Panc1 (cell line): ENCODE data around the gene RASGRF2. TPM values are rescaled to one million over a fixed set of nuclear protein-coding genes. Genes with fewer than 3 reads are reported as not detected.

Experiments
- ATAC-seq: fragments of 200-7000 bp; cut with Tn5 transposase; 2 replicates; pipeline ENCODE4 v1.9.1; 2020; ENCODE audit warnings: mild to moderate bottlenecking, moderate library complexity
- BruUV-seq: library from RNA; stranded (reverse); fragments of 400-500 nt; replicated peaks from 2 replicates; lab custom pipeline; 2021; lab: Mats Ljungman, UMichigan
- CTCF ChIA-PET: fragments of 300-600 bp; sonication (Branson Sonifier 250); formaldehyde crosslinking; loops from one replicate; lab custom pipeline; 2022; ENCODE audit warnings: antibody characterized with exemption; lab: Charles Lee
- POLR2A ChIA-PET: fragments of 300-600 bp; sonication (Branson Sonifier 250); formaldehyde crosslinking; loops from one replicate; lab custom pipeline; 2022; ENCODE audit warnings: antibody characterized with exemption; lab: Charles Lee
- DNase-seq: peaks from one replicate; pipeline ENCODE4 v3.0.0-alpha.2; 2010; ENCODE audit warnings: low read depth, low spot score
- H3K27ac ChIP-seq: 2 replicates; pipeline ENCODE4 v1.5.1; 2011; ENCODE audit warnings: mild to moderate bottlenecking, low read length, inconsistent platforms
- H3K27me3 ChIP-seq: fragments of 200-500 bp; sonication (Bioruptor generic); 2 replicates; pipeline ENCODE4 v1.6.0; 2014; ENCODE audit warnings: low read length, inconsistent platforms; ENCODE audit not compliant: control insufficient read depth, insufficient read depth
- H3K36me3 ChIP-seq: fragments of 200-500 bp; sonication (Bioruptor generic); 2 replicates; pipeline ENCODE4 v1.5.1; 2014; ENCODE audit warnings: inconsistent platforms, mild to moderate bottlenecking, low read length, moderate library complexity; ENCODE audit not compliant: control insufficient read depth, insufficient read depth
- H3K4me1 ChIP-seq: 2 replicates; pipeline ENCODE4 v1.5.1; 2011; ENCODE audit warnings: inconsistent platforms, mild to moderate bottlenecking, low read length, moderate library complexity; ENCODE audit not compliant: control insufficient read depth, insufficient read depth
- H3K4me3 ChIP-seq, 2 experiments: 2 replicates each; pipeline ENCODE4 v1.5.1; 2011 to 2012; ENCODE audit warnings: low read depth in 2 of 2, low read length in 2 of 2, mild to moderate bottlenecking in 2 of 2, inconsistent platforms in 1 of 2, moderate library complexity in 1 of 2
- H3K9me3 ChIP-seq: fragments of 200-500 bp; sonication (Bioruptor generic); 2 replicates; pipeline ENCODE4 v1.5.1; 2014; ENCODE audit warnings: low read depth, mild to moderate bottlenecking, inconsistent platforms, low read length, moderate library complexity; ENCODE audit not compliant: control insufficient read depth, insufficient read depth
- CTCF ChIP-seq: fragments of 450-650 bp; IDR thresholded peaks from 2 replicates; pipeline ENCODE4 v1.5.1; 2017; ENCODE audit warnings: mild to moderate bottlenecking
- POLR2AphosphoS5 ChIP-seq: IDR thresholded peaks from 2 replicates; pipeline ENCODE4 v1.6.1; 2012; ENCODE audit warnings: mild to moderate bottlenecking, low read depth, low read length, moderate library complexity
- REST ChIP-seq, 2 experiments: IDR thresholded peaks; 2 replicates each; pipeline ENCODE4 v1.6.1; 2011 to 2012; ENCODE audit warnings: low read depth in 2 of 2, control low read depth in 1 of 2, low read length in 1 of 2, mild to moderate bottlenecking in 1 of 2, moderate library complexity in 1 of 2; ENCODE audit not compliant: insufficient read depth in 1 of 2
- SIN3A ChIP-seq: IDR thresholded peaks from 2 replicates; pipeline ENCODE4 v1.6.1; 2012; ENCODE audit warnings: low read depth, mild to moderate bottlenecking, low read length, moderate library complexity, borderline replicate concordance; ENCODE audit not compliant: insufficient read depth
- TCF7L2 ChIP-seq: IDR thresholded peaks from 2 replicates; pipeline ENCODE4 v1.6.1; 2011; ENCODE audit warnings: mild to moderate bottlenecking, low read depth, low read length, inconsistent platforms
- in situ Hi-C: cut with HindIII; loops from 2 replicates; pipeline ENCODE4 v1.10.0; 2016; ENCODE audit warnings: low sequenced_read_pairs, low pct_unique_long_range_greater_than_20kb
- intact Hi-C: fragments of 100-400 bp; cut with micrococcal nuclease; formaldehyde crosslinking; loops from one replicate; pipeline ENCODE4 v1.10.0; 2022; ENCODE audit not compliant: unreplicated experiment
- total RNA-seq: library from RNA; stranded (reverse); gene quantifications from one replicate; pipeline ENCODE4 v1.2.1, GENCODE V29; 2021; ENCODE audit not compliant: unreplicated experiment

RASGRF2 gene
- total RNA-seq, 1 experiment from 2014 or later, result 4.7 TPM

- CTCF ChIA-PET, result no interaction called here
- no TSS peak for BruUV-seq
- no peak for TF ChIP-seq REST (IDR thresholded peaks at IDR 0.05; ENCODE audit: insufficient read depth in 1 of 2, low read depth in 2 of 2, low read length in 1 of 2)
- no peak for TF ChIP-seq TCF7L2
- no peak for TF ChIP-seq POLR2AphosphoS5
- TF ChIP-seq CTCF, result no peak
- TF ChIP-seq SIN3A, result no peak
- Histone ChIP-seq H3K4me3 (no peak overlapping the region), H3K27me3 (no peaks in the 10 kb centered on the region), H3K36me3 (no peaks in the 10 kb centered on the region), H3K9me3 (no peaks in the 10 kb centered on the region), H3K4me1 (no peaks in the 10 kb centered on the region), H3K27ac (no peak overlapping the region)
- POLR2A ChIA-PET, result no interaction called here
- ATAC-seq (peak; percentile 59; the same call in 1 of the 2 replicates), DNase-seq (no peak)
- intact Hi-C loops (no loop called here), in situ Hi-C loops (no loop called here)
These were observed 30.8 kb downstream of the RASGRF2 start for GRCh38 chr5:80990971-80991370.

GRCh38 chr5:80995908-80996307 is 35.7 kb downstream of the RASGRF2 start:
- H3K9me3 ChIP-seq, result no peaks in the 10 kb centered on the region
- intact Hi-C loops, result no loop called here
- H3K4me3 ChIP-seq, result no peak overlapping the region
- H3K36me3 ChIP-seq, result no peaks in the 10 kb centered on the region
- H3K27me3 ChIP-seq, result no peaks in the 10 kb centered on the region
- no TSS peak for BruUV-seq
- POLR2A ChIA-PET, result no interaction called here
- TF ChIP-seq REST (IDR thresholded peaks at IDR 0.05; ENCODE audit: insufficient read depth in 1 of 2, low read depth in 2 of 2, low read length in 1 of 2) (no peak), POLR2AphosphoS5 (no peak), CTCF (no peak), SIN3A (no peak), TCF7L2 (no peak)
- H3K4me1 ChIP-seq, result no peaks in the 10 kb centered on the region
- ATAC-seq (no peak), DNase-seq (no peak)
- in situ Hi-C loops, result no loop called here
- CTCF ChIA-PET, result no interaction called here
- no peak overlapping the region for H3K27ac ChIP-seq
